ENCODE results near the gene DMRT3. TPM values are rescaled to one million over a fixed set of nuclear protein-coding genes. Genes with fewer than 3 reads are reported as not detected.

Gene DMRT3
- 0.03 TPM in 1 of 5 replicates, not detected in the others for total RNA-seq (2022; extraction: Qiagen RNA extraction)

GRCh38 chr9:976258-976942 is at the start of gene DMRT3:
Gene DMRT3 (plus strand): TSS chr9:976655. CDS start chr9:977002, 347 bp downstream.

Other genes starting within 250 kb of the DMRT3 start
- 0.05 to 0.09 TPM (median 0.05 TPM) in 3 of 5 replicates, not detected in the others for gene DMRT1, start 135.0 kb upstream of the DMRT3 start, total RNA-seq (2022; extraction: Qiagen RNA extraction)
- 0.03 to 0.10 TPM (median 0.08 TPM) in 3 of 5 replicates, not detected in the others for gene DMRT2, start 73.7 kb downstream of the DMRT3 start, total RNA-seq (2022; extraction: Qiagen RNA extraction)

Measured in A549 treated with AZD2906 at 1 μM for 4 hours (cell line).